GM18867 (cell line): ENCODE measurements around the gene JAG1.

Source experiments
- ATAC-seq: cut with Tn5 transposase; IDR thresholded peaks from one replicate; pipeline ENCODE4 v1.9.1; 2021; ENCODE audit warnings: mild to moderate bottlenecking, moderate library complexity; ENCODE audit not compliant: unreplicated experiment

JAG1 gene

DNA sequence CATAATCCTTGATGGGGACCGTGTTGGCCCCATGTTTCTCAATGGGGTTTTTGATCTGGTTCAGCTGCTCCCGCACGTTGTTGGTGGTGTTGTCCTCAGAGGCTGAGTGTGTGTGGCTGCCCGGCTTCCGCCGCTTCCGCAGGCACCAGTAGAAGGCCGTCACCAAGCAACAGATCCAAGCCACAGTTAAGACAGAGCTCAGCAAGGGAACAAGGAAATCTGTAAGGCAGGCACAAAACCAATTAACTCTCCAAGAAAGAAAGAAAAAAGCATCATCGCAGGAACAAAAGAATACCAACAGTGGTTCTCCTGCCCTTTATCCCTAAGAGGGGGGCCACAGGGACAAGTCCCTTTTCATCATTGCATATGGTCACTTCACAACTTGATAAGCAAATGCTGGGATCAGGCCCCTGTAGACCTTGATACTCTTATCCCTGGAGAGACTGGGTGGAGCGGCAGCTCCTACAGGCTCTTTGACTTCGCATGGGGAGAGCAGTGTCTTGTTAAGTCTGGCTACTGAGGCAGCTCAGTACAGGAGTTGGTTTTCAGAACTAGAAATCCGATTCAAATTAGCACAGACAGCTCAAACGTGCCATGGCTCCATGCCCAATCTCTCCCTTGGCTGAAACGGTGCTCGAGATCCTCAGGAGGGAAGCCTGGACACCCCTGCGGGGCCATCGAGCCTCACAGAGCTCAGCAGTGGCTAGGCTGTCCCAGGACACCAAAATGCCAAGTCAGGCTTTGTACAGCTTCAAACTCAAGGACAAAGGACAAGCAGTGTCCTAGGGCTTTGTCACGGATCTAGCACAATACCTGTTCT, 33.9 kb downstream of the JAG1 start:
- ATAC-seq = no peak

GRCh38 chr20:10639077-10639736, 34.6 kb downstream of the JAG1 start:
- no peak for ATAC-seq

DNA sequence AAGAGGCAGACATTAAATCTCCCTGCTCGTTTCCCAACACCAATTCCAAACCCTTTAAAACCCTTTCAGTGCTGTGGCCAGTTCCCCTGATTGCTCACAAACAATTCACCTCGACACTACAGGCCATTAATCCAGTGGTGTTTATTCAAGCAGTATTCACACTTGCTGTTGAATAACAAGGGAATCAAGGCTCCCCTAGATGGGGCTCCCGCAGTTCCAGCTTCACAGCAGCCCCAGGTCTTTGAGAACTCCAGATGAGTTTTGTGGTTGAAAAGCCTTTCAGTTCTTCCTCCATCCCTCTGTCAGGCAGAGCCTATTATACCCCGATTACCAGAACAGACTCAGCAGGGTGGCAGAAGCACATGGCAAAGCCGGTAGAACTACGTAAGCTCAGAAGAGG, 36.2 kb downstream of the JAG1 start:
- ATAC-seq = no peak

DNA sequence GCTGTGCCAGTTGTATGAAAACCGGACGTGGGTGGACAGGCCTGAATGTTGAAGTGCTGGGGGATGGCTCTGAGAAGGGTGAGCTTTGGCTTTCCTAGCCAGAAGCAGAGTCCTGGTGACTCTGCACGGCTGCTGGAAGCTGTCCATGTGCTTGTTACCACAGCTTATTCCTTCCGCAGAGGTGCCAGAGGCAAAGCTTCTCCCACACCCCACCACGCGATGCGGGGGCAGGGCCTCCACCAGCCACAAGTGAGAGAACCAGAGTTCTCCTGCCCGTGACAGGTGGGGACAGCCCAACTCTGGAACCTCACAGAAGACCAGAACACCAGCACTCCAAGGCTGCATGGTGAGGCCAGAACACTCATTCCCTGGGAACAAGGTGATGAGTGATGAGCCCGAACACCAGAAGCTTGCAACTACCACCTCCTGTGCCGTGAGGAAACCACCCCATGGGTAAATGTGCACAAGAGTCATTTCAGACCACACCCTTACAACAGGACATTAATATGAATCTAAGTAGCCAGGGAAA, 36.7 kb downstream of the JAG1 start:
- ATAC-seq = no peak

GRCh38 chr20:10636326-10636818, 37.4 kb downstream of the JAG1 start:
- no peak for ATAC-seq

- no peak for ATAC-seq
These were observed 38.2 kb downstream of the JAG1 start for GRCh38 chr20:10635476-10636208.

DNA sequence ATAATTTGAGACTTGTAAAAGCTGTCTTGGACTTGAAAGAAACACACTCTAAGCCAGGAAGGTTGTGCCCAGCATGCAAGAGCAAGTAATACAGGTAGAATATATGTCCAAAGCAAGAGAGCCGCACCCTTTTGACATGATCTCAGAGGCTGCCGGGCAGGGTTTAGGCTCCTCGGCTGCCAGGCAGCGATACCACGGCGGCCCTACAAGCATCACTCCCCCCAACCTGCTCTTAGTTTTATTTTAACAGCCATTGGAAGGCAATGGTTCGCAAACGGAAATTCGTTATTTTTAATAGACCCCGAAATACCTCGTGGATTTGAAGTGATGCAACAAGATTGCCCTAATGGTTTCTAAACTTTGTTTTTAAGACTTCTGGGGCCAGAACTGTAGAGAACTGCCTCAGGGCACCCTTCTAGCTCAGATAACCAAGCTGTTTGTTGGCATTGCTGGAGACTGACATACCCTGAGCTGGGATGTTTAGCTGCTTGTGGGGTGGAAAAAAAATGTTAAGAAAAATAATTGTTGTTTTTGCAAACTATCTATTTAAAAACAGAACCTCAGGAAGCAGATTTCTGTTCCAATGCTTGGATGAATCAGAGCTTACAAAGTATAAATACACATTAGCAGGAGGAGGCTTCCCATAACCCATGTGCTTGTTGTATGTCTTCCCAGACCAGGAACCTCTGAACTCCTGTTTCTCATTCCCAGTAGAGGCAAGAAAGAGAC, 39.0 kb downstream of the JAG1 start:
- no peak for ATAC-seq

DNA sequence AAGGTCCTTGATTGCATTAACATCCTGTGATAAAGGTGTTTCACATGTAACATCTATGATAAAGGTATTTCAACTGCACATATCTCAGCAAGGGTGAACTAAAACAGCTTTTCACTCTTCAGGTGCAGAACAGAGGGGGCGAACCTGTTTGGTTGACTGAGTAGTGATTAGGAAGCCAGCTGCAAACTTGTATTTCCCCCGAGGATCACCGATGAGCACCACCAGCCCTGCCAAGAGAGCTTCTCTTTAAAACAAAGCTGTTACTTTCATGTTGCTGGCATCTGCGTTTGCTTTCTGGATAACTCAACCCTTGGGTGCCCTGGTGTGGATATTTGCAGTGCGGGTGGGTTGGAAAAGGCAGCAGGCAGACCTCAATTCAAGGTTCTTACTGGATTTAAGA, 39.6 kb downstream of the JAG1 start:
- no peak for ATAC-seq

DNA sequence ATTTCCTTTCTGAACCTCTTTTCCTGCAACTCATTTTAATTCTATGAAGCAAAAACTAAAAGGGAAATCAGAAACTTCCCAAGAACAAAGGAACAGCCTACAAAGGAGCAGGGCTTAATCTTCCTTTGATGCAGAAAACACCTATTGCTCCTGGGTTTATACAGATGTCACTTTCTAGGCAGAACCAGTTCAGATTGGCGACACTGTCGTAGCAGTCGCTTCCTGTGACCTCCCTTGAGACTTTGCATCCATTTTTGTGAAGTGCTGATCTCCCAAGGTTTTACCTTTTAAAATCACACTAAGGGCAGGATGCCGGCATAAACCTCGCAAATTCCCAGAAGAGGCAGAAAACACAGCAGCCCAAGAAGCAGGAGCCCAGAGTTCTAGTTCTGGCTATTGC, 40.1 kb downstream of the JAG1 start:
- no peak for ATAC-seq

- ATAC-seq = no peak
These were observed 40.9 kb downstream of the JAG1 start for GRCh38 chr20:10632721-10633509.

DNA sequence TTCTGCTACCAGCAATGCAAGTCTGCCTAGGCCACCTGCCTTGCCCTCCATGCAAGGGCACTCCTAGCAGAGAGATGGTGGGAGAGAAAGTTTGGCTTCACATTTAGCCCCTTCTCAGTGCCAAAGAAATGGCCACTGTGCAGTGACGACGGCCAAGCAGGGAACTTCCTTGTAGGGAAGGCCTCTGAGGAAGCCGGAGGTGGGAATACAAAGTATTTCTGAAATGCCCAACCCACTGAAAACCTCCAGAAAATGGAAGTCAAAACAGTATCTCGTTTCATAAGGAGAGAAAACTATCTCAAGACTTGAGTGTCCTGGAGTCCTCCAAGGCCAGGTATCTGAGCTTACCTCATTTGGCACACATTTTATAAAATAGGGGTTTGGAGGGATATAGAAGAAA, 42.7 kb downstream of the JAG1 start:
- no peak for ATAC-seq

DNA sequence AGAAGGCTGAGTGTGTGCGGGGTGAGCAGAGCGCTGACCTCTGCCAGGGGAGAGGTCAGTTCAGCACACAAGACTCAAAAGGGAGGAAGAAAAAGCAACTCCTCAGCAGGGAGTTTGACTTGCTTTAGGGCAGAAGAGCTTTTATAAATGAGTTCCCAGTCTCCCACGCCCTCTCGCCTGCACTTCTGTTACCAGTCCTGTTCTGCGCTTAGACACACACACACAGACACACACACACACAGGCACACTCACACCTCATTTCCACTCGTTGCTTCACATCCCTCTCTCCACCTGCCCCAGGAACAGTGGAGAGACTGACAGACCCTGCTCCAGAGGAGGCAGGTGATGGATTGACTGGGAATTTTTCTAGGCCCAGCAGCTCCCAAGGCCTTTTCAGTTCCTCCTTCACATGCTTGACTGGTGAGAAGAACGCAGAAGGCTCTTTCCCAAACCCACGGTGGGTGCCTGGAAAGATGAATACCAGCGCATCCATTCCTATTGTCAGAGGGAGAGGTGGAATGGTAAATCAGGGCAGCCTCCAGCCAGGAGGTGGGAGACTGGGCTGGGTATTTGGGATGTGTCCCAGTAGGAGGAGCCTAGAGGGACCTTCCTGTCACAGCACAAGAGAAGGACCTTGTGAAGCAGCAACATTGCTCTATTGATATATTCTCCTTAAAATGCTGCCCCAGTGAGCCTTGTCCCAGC, 43.7 kb downstream of the JAG1 start:
- ATAC-seq = no peak

- ATAC-seq = no peak
These were observed 46.9 kb downstream of the JAG1 start for GRCh38 chr20:10626896-10627295.

- ATAC-seq = no peak
These were observed 48.2 kb downstream of the JAG1 start for GRCh38 chr20:10625641-10626040.

DNA sequence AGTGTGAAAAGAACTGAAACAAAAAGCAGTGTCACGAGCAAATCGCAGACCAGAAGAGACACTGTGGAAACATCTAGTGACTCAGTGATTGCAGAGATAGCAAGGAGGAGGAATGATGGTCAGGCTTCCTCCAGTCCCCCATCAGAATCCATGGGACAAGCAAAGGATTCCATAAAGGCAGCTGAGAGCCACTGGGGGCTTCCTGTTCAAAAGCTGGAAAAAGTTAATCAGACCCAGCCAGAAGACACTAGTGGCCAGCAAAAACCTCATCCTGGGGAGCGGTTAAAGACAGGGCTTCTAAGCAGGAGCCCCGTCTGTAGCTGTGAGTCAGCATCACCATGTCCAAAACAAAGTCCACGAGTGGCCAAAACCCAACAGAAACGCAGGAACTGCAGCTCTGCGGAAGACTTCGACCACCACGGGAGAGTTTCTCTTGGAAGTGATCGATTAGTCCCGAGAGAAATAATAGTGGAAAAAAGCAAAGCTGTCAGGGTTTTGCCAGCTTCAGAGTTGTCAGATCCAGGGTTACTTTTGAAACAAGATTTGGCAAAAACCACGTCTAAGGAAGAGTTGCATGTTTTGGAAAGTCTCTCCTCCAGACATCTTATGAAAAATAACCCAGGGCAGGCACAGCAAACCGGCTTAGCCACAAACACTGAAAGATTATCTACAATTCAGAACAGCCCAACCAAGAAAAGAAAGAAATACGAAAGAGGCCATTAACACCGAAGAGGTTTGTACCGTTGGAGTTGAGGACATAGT, 51.0 kb downstream of the JAG1 start:
- ATAC-seq = no peak

- ATAC-seq = no peak
These were observed 52.6 kb downstream of the JAG1 start for GRCh38 chr20:10621149-10621548.

- no peak for ATAC-seq
These were observed 54.4 kb downstream of the JAG1 start for GRCh38 chr20:10619427-10619826.

GRCh38 chr20:10618611-10619245, 55.1 kb downstream of the JAG1 start:
- ATAC-seq = no peak
